Measurements from ENCODE around the gene RND2.
A peak's percentile ranks its signal among the peaks of the same experiment; 100 is the strongest.
"Not testable (repeated sequence)": the region's sequence is repeated elsewhere in the genome, so short reads cannot be mapped to it uniquely, and the experiment has no call there.

RND2 gene

GRCh38 chr17:42989726-42990652 is 35.0 kb upstream of the RND2 start:
- Histone ChIP-seq H3K9me3 (ENCODE audit: control insufficient read depth, insufficient read depth, low read length) (no peaks in the 10 kb centered on the region), H3K27ac (ENCODE audit: low read length) (no peak overlapping the region), H3K36me3 (ENCODE audit: control insufficient read depth, insufficient read depth, low read length) (peaks cover 30% of the 10 kb centered on the region), H3K4me1 (ENCODE audit: control insufficient read depth, insufficient read depth, low read length) (no peaks in the 10 kb centered on the region), H3K4me3 (ENCODE audit: low read length) (no peak overlapping the region), H3K27me3 (ENCODE audit: control insufficient read depth, insufficient read depth, low read length) (no peaks in the 10 kb centered on the region)
- no peak for DNase-seq (ENCODE audit: low read depth, low spot score)
- no CpG with 5 or more reads among the region's 6 CpGs for WGBS (ENCODE audit: insufficient coverage, insufficient read length)

- Histone ChIP-seq H3K27me3 (ENCODE audit: control insufficient read depth, insufficient read depth, low read length) (no peaks in the 10 kb centered on the region), H3K4me1 (ENCODE audit: control insufficient read depth, insufficient read depth, low read length) (no peaks in the 10 kb centered on the region), H3K4me3 (ENCODE audit: low read length) (no peak overlapping the region), H3K27ac (ENCODE audit: low read length) (no peak overlapping the region), H3K9me3 (ENCODE audit: control insufficient read depth, insufficient read depth, low read length) (no peaks in the 10 kb centered on the region), H3K36me3 (ENCODE audit: control insufficient read depth, insufficient read depth, low read length) (peaks cover 29% of the 10 kb centered on the region)
- no peak for DNase-seq (ENCODE audit: low read depth, low spot score)
- no CpG with 5 or more reads among the region's 6 CpGs for WGBS (ENCODE audit: insufficient coverage, insufficient read length)
Observed at GRCh38 chr17:42991471-42991870, 33.6 kb upstream of the RND2 start.

- no peak for DNase-seq (ENCODE audit: low read depth, low spot score)
- Histone ChIP-seq H3K27ac (ENCODE audit: low read length) (no peak overlapping the region), H3K27me3 (ENCODE audit: control insufficient read depth, insufficient read depth, low read length) (no peaks in the 10 kb centered on the region), H3K4me3 (ENCODE audit: low read length) (no peak overlapping the region), H3K36me3 (ENCODE audit: control insufficient read depth, insufficient read depth, low read length) (peaks cover 26% of the 10 kb centered on the region), H3K4me1 (ENCODE audit: control insufficient read depth, insufficient read depth, low read length) (no peaks in the 10 kb centered on the region), H3K9me3 (ENCODE audit: control insufficient read depth, insufficient read depth, low read length) (no peaks in the 10 kb centered on the region)
- no CpG with 5 or more reads among the region's 5 CpGs for WGBS (ENCODE audit: insufficient coverage, insufficient read length)
Observed at GRCh38 chr17:42992872-42993271, 32.2 kb upstream of the RND2 start.

GRCh38 chr17:42993913-42994312 is 31.1 kb upstream of the RND2 start:
- DNase-seq (ENCODE audit: low read depth, low spot score); H3K27ac ChIP-seq (ENCODE audit: low read length); H3K27me3 ChIP-seq (ENCODE audit: control insufficient read depth, insufficient read depth, low read length); H3K4me1 ChIP-seq (ENCODE audit: control insufficient read depth, insufficient read depth, low read length); H3K9me3 ChIP-seq (ENCODE audit: control insufficient read depth, insufficient read depth, low read length); H3K4me3 ChIP-seq (ENCODE audit: low read length): not testable (repeated sequence)
- H3K36me3 ChIP-seq (ENCODE audit: control insufficient read depth, insufficient read depth, low read length), result peaks cover 26% of the 10 kb centered on the region
- WGBS (ENCODE audit: insufficient coverage, insufficient read length), result no CpG with 5 or more reads among the region's 10 CpGs

GRCh38 chr17:42997390-42997983 is 27.5 kb upstream of the RND2 start:
- peaks cover 22% of the 10 kb centered on the region for H3K36me3 ChIP-seq (ENCODE audit: control insufficient read depth, insufficient read depth, low read length)
- H3K4me3 ChIP-seq (ENCODE audit: low read length), result peak overlapping the region; percentile 11; the same call in 1 of the 2 replicates
- H3K4me1 ChIP-seq (ENCODE audit: control insufficient read depth, insufficient read depth, low read length), result 0 out of 2 replicates have a peak, but pooled peaks cover 1% of the 10 kb centered on the region
- no peaks in the 10 kb centered on the region for H3K9me3 ChIP-seq (ENCODE audit: control insufficient read depth, insufficient read depth, low read length)
- no peak overlapping the region for H3K27ac ChIP-seq (ENCODE audit: low read length)
- WGBS (ENCODE audit: insufficient coverage, insufficient read length), result no CpG with 5 or more reads among the region's 5 CpGs
- no peaks in the 10 kb centered on the region for H3K27me3 ChIP-seq (ENCODE audit: control insufficient read depth, insufficient read depth, low read length)
- no peak for DNase-seq (ENCODE audit: low read depth, low spot score)

GRCh38 chr17:42997984-42998938 is 26.8 kb upstream of the RND2 start, which contains the start of gene RPL27:
Gene RPL27, plus strand, starts transcription at chr17:42998419. Its CDS starts 332 bp downstream, at chr17:42998751.
- H3K27me3 ChIP-seq (ENCODE audit: control insufficient read depth, insufficient read depth, low read length), result no peaks in the 10 kb centered on the region
- H3K4me1 ChIP-seq (ENCODE audit: control insufficient read depth, insufficient read depth, low read length), result 0 out of 2 replicates have a peak, but pooled peaks cover 1% of the 10 kb centered on the region
- no CpG with 5 or more reads among the region's 49 CpGs for WGBS (ENCODE audit: insufficient coverage, insufficient read length)

GRCh38 chr17:42999003-42999525 is 26.0 kb upstream of the RND2 start:
- no CpG with 5 or more reads among the region's 10 CpGs for WGBS (ENCODE audit: insufficient coverage, insufficient read length)
- peak overlapping the region; percentile 95 for H3K4me3 ChIP-seq (ENCODE audit: low read length)

More at GRCh38 chr17:42997984-42998938, 26.8 kb upstream of the RND2 start, which contains the start of gene RPL27:
- Histone ChIP-seq H3K36me3 (ENCODE audit: control insufficient read depth, insufficient read depth, low read length) (peaks cover 26% of the 10 kb centered on the region), H3K27ac (ENCODE audit: low read length) (no peak within 1 kb of the TSS), H3K9me3 (ENCODE audit: control insufficient read depth, insufficient read depth, low read length) (no peaks in the 10 kb centered on the region), H3K4me3 (ENCODE audit: low read length) (peak within 1 kb of the TSS; percentile 95)
- peak; percentile 98 for DNase-seq (ENCODE audit: low read depth, low spot score)

GRCh38 chr17:43000894-43001293 is 24.1 kb upstream of the RND2 start:
- not testable (repeated sequence) for H3K9me3 ChIP-seq (ENCODE audit: control insufficient read depth, insufficient read depth, low read length); H3K27ac ChIP-seq (ENCODE audit: low read length); DNase-seq (ENCODE audit: low read depth, low spot score); H3K4me3 ChIP-seq (ENCODE audit: low read length); H3K4me1 ChIP-seq (ENCODE audit: control insufficient read depth, insufficient read depth, low read length); H3K27me3 ChIP-seq (ENCODE audit: control insufficient read depth, insufficient read depth, low read length)
- peaks cover 30% of the 10 kb centered on the region for H3K36me3 ChIP-seq (ENCODE audit: control insufficient read depth, insufficient read depth, low read length)
- WGBS (ENCODE audit: insufficient coverage, insufficient read length), result no CpG with 5 or more reads among the region's 13 CpGs

More at GRCh38 chr17:42999003-42999525, 26.0 kb upstream of the RND2 start:
- 0 out of 2 replicates have a peak, but pooled peaks cover 1% of the 10 kb centered on the region for H3K4me1 ChIP-seq (ENCODE audit: control insufficient read depth, insufficient read depth, low read length)
- no peaks in the 10 kb centered on the region for H3K9me3 ChIP-seq (ENCODE audit: control insufficient read depth, insufficient read depth, low read length)
- no peak for DNase-seq (ENCODE audit: low read depth, low spot score)
- peaks cover 30% of the 10 kb centered on the region for H3K36me3 ChIP-seq (ENCODE audit: control insufficient read depth, insufficient read depth, low read length)
- no peaks in the 10 kb centered on the region for H3K27me3 ChIP-seq (ENCODE audit: control insufficient read depth, insufficient read depth, low read length)
- no peak overlapping the region for H3K27ac ChIP-seq (ENCODE audit: low read length)

- no peak for DNase-seq (ENCODE audit: low read depth, low spot score)
- no peak overlapping the region for H3K4me3 ChIP-seq (ENCODE audit: low read length)
- peaks cover 30% of the 10 kb centered on the region for H3K36me3 ChIP-seq (ENCODE audit: control insufficient read depth, insufficient read depth, low read length)
- no peaks in the 10 kb centered on the region for H3K9me3 ChIP-seq (ENCODE audit: control insufficient read depth, insufficient read depth, low read length)
- H3K27ac ChIP-seq (ENCODE audit: low read length), result no peak overlapping the region
- no peaks in the 10 kb centered on the region for H3K27me3 ChIP-seq (ENCODE audit: control insufficient read depth, insufficient read depth, low read length)
- no CpG with 5 or more reads among the region's 5 CpGs for WGBS (ENCODE audit: insufficient coverage, insufficient read length)
- 0 out of 2 replicates have a peak, but pooled peaks cover 3% of the 10 kb centered on the region for H3K4me1 ChIP-seq (ENCODE audit: control insufficient read depth, insufficient read depth, low read length)
Observed at GRCh38 chr17:43003542-43004172, 21.4 kb upstream of the RND2 start.
